Measurements from ENCODE around the gene PARN.

DNA sequence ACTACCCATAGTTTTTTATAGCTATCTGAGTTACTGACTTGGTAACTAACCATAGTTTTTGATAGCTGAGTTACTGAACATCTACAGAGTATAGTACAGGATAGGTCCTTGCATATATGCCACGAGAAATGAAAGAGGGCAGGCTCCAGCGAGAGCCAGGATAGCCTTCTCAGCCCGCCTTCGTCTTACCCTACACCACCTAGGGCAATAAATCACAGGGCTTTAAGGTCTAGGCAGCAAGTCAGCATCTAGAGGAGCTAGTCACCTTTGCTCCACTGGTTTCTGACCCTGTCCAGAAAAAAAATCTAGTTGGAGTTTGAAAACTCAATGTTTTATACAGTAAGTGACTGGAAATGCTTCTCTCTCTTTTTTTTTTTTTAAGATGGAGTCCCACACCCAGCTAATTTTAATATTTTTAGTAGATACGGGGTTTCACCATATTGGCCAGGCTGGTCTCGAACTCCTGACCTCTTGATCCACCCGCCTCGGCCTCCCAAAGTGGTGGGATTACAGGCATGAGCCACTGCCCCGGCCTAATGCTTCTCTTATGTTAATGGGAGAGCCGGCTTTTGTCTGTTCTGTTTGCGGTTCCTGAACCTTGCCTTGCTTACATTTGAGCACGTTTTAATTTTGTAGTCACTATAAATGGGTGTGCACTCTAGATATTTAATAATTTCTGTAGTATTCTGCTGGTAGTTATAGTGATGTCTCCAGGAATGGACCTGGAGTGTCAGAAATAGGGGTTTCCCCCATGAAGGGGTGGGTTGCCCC, 5.5 kb upstream of the PARN start:
- TF ChIP-seq, protein P1, sequence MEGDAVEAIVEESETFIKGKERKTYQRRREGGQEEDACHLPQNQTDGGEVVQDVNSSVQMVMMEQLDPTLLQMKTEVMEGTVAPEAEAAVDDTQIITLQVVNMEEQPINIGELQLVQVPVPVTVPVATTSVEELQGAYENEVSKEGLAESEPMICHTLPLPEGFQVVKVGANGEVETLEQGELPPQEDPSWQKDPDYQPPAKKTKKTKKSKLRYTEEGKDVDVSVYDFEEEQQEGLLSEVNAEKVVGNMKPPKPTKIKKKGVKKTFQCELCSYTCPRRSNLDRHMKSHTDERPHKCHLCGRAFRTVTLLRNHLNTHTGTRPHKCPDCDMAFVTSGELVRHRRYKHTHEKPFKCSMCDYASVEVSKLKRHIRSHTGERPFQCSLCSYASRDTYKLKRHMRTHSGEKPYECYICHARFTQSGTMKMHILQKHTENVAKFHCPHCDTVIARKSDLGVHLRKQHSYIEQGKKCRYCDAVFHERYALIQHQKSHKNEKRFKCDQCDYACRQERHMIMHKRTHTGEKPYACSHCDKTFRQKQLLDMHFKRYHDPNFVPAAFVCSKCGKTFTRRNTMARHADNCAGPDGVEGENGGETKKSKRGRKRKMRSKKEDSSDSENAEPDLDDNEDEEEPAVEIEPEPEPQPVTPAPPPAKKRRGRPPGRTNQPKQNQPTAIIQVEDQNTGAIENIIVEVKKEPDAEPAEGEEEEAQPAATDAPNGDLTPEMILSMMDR (IDR thresholded peaks at IDR 0.05), result no peak
- TF ChIP-seq POLR2A (IDR thresholded peaks at IDR 0.05), result no peak

All from body of pancreas (tissue), 4 donors.